HL-60 (cell line): ENCODE results near the gene OR1N2.

Source experiments
- GABPA ChIP-seq: IDR thresholded peaks from 2 replicates; pipeline ENCODE4 v1.6.1; 2012; ENCODE audit warnings: low read depth
- POLR2AphosphoS5 ChIP-seq: IDR thresholded peaks from 2 replicates; pipeline ENCODE4 v1.6.1; 2012; ENCODE audit warnings: low read depth
- REST ChIP-seq: IDR thresholded peaks from 2 replicates; pipeline ENCODE4 v1.6.1; 2012; ENCODE audit warnings: low read depth; ENCODE audit not compliant: insufficient replicate concordance
- SPI1 ChIP-seq: IDR thresholded peaks from 2 replicates; pipeline ENCODE4 v1.6.1; 2012; ENCODE audit warnings: low read depth, mild to moderate bottlenecking, borderline replicate concordance
- TF ChIP-seq, protein P1 (sequence below): IDR thresholded peaks from one replicate; pipeline ENCODE4 v1.5.1; 2011; ENCODE audit warnings: low read length, control low read depth, inconsistent platforms; ENCODE audit not compliant: insufficient read depth

GRCh38 chr9:122546196-122546595 is 6.7 kb upstream of the OR1N2 start:
- TF ChIP-seq, protein P1, sequence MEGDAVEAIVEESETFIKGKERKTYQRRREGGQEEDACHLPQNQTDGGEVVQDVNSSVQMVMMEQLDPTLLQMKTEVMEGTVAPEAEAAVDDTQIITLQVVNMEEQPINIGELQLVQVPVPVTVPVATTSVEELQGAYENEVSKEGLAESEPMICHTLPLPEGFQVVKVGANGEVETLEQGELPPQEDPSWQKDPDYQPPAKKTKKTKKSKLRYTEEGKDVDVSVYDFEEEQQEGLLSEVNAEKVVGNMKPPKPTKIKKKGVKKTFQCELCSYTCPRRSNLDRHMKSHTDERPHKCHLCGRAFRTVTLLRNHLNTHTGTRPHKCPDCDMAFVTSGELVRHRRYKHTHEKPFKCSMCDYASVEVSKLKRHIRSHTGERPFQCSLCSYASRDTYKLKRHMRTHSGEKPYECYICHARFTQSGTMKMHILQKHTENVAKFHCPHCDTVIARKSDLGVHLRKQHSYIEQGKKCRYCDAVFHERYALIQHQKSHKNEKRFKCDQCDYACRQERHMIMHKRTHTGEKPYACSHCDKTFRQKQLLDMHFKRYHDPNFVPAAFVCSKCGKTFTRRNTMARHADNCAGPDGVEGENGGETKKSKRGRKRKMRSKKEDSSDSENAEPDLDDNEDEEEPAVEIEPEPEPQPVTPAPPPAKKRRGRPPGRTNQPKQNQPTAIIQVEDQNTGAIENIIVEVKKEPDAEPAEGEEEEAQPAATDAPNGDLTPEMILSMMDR, result no peak
- TF ChIP-seq REST (no peak), POLR2AphosphoS5 (no peak), GABPA (no peak), SPI1 (no peak)
